AG04449 (cell line): Measurements from ENCODE around the gene MGMT.

Source experiments
- CTCF ChIA-PET: fragments of 350-600 bp; formaldehyde crosslinking; extraction: SDS; loops from one replicate; lab custom pipeline; 2021; ENCODE audit warnings: antibody characterized with exemption; lab: Yijun Ruan, JAX
- POLR2A ChIA-PET: fragments of 400-600, 350-600 bp; formaldehyde crosslinking; extraction: SDS; loops from one replicate; lab custom pipeline; 2020; ENCODE audit warnings: antibody characterized with exemption, inconsistent platforms; lab: Yijun Ruan, JAX
- DNase-seq: peaks from one replicate; pipeline ENCODE4 v3.0.0-alpha.2; 2010; ENCODE audit warnings: low read depth, low spot score
- H3K4me3 ChIP-seq: 2 replicates; pipeline ENCODE4 v1.5.1; 2011; ENCODE audit warnings: low read depth, mild to moderate bottlenecking, control low read depth, low read length
- TF ChIP-seq, protein P1 (sequence below): IDR thresholded peaks from one replicate; pipeline ENCODE4 v1.5.1; 2011; ENCODE audit warnings: mild to moderate bottlenecking, moderate library complexity, low read length, control low read depth, inconsistent platforms; ENCODE audit not compliant: insufficient read depth; ENCODE audit errors: missing control alignments

The MGMT gene

DNA sequence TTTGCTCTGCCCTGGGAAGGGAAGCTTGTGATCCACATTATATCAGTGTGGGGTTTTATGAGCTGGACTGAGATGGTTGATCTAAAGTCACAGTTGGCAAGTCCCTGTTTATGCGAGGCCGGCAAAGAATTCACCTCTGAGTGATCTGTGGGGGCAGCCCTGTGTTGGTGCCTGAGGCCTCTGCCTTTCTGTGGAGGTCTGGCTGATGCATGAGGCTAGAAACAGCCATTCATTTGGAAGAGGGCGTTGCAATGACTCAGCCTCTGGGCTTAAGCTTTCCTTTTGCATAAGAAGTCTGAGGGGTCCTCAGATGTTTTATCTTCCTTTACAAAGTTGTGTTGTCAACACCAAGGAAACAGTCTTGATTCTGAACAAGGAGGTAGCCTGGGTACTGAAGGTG, 126.9 kb downstream of the MGMT start:
- TF ChIP-seq, protein P1, sequence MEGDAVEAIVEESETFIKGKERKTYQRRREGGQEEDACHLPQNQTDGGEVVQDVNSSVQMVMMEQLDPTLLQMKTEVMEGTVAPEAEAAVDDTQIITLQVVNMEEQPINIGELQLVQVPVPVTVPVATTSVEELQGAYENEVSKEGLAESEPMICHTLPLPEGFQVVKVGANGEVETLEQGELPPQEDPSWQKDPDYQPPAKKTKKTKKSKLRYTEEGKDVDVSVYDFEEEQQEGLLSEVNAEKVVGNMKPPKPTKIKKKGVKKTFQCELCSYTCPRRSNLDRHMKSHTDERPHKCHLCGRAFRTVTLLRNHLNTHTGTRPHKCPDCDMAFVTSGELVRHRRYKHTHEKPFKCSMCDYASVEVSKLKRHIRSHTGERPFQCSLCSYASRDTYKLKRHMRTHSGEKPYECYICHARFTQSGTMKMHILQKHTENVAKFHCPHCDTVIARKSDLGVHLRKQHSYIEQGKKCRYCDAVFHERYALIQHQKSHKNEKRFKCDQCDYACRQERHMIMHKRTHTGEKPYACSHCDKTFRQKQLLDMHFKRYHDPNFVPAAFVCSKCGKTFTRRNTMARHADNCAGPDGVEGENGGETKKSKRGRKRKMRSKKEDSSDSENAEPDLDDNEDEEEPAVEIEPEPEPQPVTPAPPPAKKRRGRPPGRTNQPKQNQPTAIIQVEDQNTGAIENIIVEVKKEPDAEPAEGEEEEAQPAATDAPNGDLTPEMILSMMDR: no peak
- H3K4me3 ChIP-seq: no peak overlapping the region
- ChIA-PET CTCF (no interaction called here), POLR2A (no interaction called here)
- no peak for DNase-seq

DNA sequence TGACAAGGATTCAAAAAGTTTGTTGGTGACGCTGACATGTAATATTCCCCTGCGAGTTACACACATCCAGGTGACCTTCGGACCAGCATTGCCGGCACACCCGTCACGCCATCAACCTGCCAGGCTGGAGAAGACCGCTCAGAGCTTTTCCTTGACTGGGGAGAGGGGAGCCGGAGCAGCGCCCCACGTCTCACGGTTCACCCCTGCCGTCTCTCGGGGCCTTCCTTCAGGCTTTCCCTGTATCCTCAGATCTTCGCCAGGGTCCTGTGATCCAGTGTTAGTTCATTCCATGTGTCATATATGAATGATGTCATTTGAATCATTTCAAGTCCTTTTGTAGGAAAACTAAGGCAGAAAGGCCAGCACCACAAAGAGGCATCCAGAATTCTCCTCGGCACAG, 127.8 kb downstream of the MGMT start:
- CTCF ChIA-PET: no interaction called here
- TF ChIP-seq, protein P1: no peak
- POLR2A ChIA-PET: no interaction called here
- no peak for DNase-seq
- no peak overlapping the region for H3K4me3 ChIP-seq

DNA sequence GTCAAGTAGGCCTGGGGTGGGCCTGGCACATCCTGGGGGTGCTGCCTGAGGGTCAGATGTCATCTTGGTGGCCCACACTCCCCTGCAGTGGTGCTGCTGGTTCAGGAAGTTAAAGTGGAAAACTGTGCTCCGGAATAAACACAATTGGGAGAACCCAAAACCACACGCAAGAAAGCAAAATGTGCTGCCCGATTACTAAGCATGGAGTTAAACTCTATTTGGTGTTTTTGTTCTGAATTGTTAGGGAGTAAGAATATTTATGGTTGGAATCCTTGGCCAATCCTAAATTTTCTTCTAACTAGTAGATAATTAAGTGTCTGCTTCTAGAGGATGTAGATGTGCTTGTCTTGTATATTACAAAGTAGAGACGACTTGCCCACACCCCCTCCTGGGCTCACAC, 131.4 kb downstream of the MGMT start:
- POLR2A ChIA-PET: no interaction called here
- no peak overlapping the region for H3K4me3 ChIP-seq
- TF ChIP-seq, protein P1: no peak
- DNase-seq: no peak
- CTCF ChIA-PET: no interaction called here

DNA sequence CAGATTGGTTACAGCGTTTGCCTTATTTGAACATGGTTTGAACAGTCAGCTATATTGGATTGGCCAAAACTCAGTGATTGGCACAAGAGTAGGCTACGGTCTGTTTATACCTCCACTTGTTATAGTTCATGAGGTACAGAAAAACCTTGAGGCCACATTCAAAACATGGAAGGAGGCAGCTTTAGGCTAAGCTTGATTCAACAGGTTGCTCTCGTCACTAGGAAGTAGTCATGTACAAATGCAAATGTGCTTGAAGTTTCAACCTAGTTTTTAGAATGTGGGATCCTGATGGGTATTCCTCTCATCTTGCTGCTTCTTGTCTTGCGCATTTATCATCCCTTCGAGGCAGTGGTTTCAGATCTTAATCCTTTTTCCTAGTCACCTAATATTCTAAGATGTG, 132.1 kb downstream of the MGMT start:
- no peak for DNase-seq
- CTCF ChIA-PET: no interaction called here
- TF ChIP-seq, protein P1: no peak
- POLR2A ChIA-PET: no interaction called here
- no peak overlapping the region for H3K4me3 ChIP-seq

DNA sequence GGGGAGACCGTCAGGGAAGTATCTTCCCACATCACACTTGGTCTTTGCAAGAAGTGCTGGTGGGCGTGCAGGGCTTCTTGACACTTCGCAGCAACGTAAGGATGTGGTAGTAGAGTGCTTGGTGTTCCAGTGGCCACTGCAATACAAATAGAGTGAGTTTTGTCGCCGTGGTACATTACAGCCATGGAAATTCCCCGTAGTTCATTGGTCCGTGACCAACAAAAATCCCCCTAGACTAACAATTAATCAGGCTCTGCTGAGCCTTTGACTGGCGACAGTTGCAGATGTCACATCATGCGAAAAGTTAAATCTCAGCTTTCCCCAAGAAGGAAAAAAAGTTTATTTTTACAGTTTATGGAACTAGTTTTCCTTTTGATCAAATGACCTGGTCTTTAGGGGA, 134.7 kb downstream of the MGMT start:
- no peak for DNase-seq
- CTCF ChIA-PET: no interaction called here

DNA sequence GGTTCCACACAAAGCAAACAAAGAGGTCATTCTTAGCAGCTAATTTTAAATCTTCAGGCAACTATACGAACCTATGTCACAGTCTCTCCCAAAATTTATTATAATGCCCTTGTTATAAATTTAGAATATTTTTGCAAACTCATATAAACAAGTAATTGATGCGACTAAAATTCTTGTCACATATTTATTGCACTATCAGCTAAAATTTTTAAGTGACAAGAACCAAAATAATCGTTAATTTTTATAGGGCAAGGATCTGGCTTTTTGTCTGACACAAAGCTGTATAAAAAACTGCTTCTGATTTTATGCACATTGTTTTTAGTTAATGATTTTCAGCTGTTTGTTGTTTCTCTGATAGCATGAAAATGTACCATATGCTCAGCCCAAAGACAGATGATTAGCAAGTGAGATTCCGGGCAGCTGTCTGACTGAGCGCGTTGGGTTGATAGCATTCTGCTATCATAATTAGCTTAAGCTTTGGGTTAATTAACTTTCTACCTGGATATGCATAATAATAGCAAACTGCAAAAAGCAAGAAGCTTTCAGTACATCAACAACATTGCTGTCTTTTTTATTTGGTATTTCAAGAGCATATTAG, 136.0 kb downstream of the MGMT start:
- no peak for DNase-seq
- H3K4me3 ChIP-seq: no peak overlapping the region
- POLR2A ChIA-PET: no interaction called here
- TF ChIP-seq, protein P1: no peak
- CTCF ChIA-PET: no interaction called here

More for the DNA sequence above, 134.7 kb downstream of the MGMT start:
- no peak overlapping the region for H3K4me3 ChIP-seq
- TF ChIP-seq, protein P1: no peak
- POLR2A ChIA-PET: no interaction called here
